ENCODE results near the gene ASPSCR1.

GRCh38 chr17:82008258-82008940 is 31.0 kb downstream of the ASPSCR1 start:
- no peak for TF ChIP-seq POLR2A (IDR thresholded peaks at IDR 0.05; ENCODE audit: low read length)
- TF ChIP-seq GATA1 (IDR thresholded peaks at IDR 0.05; ENCODE audit: low read depth, low read length) = no peak

Measured in erythroblast (primary cell).